ENCODE measurements around the gene CDK5RAP3.

Gene CDK5RAP3

DNA sequence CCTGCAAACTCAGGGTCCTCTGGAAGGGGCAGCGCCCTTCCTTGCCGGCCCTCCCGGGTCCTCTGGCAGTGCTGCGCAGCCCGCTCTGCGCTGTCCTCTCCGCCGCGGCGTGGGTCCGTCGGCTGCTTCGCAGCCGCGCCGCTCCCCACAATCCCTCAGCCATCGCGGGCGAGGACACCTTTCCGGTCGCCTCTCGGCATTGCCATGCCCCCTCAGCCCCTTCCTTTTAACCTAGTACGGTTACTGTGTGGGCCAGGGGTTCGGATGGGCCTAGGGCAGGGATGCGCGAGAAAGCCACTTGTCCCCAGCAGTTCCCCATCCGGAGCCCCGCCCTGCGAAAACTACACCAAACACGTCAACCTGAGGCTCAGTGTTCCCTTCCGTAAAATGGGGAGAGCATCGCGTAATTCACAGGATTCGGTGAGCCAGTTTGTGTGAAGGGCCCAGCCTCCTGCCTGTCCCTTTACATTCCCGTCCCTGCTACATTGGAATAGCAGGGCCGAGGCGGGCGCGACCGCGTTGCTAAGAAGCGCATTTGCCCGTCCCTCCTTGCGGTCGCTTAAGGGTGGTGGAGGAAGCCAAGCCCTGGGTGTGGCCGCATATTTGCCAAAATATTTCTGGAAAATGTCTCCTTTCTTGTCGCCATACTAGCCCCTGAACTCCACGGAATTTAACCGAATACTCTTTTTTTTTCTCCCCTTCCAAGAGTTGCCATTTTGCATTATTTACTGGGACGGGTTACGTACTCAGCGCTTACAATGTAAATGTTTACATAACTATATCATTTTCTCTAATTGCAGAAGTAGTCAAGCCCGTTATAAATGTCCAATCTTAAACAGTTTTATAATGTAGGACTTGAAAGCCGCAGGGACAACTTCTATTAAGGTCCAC, 53.5 kb downstream of the CDK5RAP3 start:
- DNase-seq (ENCODE audit: low read depth in 2 of 2): no peak

DNA sequence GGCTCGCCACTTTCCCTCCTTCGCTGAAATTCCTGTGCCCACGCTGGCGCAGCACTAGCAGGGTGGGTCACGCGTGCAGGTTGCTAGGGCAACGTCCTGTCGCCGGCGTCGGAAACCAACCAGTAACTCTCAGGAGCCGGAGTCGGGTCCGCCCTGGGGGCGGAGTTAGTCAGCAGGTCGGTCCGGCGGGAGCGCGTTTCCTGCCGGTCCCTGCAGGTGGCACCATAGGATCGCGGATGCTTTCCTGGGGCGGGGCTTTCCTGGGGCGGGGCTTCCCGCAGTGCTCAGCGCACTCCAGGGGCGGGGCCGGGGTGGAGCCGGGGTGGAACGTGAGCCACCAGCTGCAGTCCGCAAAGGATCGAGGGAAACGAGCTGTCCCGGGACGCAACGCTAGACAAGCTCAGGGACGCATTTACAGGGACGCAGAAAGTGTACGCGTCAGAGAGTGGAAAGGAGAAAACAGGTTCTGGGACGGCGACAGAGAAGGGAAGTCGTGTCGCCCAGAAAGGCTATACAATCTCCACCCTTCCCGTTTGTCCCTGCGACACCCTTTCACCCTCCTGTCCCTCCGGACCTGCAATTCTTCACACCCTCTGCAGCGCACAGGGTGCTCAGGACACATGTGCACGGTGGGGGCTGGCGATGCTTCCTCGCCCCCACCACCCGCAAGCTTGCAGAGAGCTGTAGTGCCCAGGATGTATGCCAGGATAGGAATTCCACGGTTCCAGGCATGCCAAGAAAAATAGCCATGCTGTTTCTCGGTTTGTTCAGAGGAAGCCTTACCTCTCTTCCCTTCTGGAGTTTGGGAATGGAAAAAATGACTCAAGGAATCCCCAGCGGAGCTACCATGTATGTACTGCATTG, 54.4 kb downstream of the CDK5RAP3 start:
- DNase-seq (ENCODE audit: low read depth in 2 of 2): peak; percentile 94 to 96

DNA sequence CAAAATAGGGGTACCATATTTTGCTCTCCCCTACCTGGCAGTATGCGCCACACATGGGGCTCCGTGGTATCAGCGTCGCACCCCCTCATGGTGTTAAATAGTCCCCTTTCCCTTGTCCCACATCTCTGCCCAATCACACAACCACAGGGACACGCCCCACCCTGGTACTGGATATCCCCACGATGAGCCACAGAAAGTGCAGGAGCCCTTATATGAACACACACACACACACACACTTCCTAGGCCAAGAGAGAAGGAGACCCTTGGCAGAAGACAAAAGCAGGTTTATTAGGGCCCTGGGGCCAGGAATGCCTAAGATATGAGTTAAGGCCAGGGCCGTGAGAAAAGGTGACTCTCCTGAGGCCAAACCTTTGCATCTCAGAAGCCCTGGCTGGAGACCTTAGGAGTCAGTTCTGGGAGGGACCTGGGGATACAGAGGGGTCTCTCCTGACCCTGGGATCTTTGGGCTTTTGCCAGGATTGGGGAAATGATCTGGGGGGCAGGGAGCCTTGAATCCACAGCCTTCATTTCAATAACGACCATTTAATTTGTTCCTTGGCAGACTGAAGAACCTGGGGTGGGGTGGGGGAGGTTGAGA, 55.1 kb downstream of the CDK5RAP3 start:
- no peak for DNase-seq (ENCODE audit: low read depth in 2 of 2)

DNA sequence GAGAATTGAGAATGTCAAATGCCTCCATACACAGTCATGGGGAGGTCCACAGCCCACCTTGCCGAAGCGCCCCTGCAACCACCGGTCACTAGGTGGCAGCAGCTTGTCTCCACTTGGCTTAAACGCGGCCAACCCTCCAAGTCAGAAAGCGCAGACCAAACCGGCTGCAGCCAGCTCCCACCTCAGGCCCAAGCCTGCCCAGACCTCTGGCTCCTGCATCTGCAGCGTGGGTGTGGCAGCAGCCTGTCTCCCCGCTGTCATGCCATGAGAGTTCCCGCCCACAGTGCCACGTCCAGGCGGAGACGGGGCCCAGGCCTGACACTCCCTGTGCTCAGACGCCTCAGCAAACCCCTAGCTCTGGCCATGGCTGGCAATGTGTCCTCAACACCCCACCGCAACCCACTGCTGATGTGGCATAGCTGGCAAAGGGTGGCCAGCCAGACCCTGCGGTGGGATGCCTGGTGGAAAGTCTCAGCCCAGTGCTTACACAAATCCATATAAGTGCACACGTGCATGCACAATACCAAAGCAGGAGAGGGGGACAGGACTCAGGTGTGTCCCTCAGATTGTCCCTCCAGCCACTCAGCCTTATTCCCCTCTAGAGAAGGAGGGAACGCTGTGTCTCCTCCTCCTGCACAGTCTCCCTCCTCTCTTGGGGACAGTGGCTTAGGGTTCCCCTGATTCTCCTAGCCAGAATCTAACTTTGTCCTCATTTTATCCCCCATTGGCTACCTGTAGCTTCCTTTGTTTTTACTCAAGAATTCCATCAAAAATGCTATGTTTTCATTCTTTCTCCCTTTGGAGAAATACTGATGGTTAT, 55.8 kb downstream of the CDK5RAP3 start:
- DNase-seq (ENCODE audit: low read depth in 2 of 2): peak; percentile 64 to 65

DNA sequence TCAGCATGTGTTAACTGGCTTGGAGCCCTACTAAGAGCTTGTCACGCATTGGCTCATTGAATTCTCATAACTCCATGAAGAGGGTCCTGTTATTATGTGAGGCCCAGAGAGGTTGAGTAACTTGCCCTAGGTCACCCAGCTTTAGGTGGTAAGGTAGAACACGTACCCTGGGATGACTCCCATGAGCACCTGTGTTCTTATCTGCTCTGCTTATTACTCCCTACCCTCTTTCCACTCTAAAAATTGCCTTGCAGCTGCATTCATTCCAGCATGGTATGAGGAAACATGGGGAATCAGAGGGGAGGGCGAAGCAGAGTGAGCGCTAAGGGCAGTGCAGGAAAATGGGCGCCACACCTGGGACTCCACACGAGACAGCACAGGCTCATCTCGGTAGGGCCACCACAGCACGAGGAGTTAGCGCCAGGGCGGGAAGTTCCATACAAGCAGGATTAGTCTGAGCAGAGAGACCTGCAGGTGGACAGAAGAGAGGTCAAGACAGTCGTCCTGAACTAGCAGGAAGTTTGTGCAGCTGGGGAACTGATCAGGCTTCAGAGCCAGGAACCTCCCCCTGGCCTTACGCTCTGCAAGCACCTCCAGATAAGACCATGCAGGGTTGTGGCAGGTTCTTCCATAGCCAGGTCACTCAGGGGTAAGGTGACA, 56.5 kb downstream of the CDK5RAP3 start:
- no peak for DNase-seq (ENCODE audit: low read depth in 2 of 2)

DNA sequence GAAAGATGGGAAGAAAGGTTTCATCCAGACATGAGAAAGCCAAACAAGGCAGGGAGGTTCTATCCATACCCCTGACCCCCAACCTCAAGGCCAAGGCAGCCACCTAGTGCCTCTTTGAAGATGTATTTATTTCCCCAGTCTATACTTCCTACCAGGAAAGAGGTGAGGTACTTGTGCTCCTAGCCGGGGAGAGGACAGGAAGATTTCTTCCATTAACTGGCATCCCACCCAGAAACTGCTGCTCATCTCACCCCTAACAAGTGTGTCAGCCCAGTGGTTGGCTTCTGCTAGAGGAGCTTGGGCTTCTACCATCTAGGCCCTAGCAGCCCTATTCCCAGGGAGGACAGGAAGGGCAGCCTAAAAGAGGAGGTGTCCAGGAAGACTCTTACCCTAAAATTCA, 57.8 kb downstream of the CDK5RAP3 start:
- no peak for DNase-seq (ENCODE audit: low read depth in 2 of 2)

DNA sequence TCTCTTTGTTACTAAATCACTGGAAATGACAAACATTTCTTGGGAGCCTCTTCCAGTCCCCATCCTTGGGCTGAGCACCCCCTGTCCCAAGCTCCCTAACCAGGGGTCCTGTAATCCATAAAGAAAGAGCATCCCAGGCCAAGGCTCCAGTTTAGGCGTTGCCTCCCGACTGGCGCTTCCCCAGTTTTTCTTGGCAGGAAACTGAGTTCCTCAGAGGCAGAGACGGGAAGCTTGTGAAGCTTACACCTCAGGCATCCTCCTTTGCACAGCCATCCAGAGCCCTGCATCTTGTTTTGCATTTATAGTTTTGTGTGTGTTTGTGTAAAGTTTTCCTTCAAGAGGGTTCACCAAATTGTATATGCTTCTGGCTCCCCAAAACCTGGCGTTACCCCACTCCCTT, 59.6 kb downstream of the CDK5RAP3 start:
- DNase-seq (ENCODE audit: low read depth in 2 of 2): no peak
